HFF-Myc (cell line): ENCODE measurements around the gene SERPIND1.

Experiments
- DNase-seq: peaks from one replicate; pipeline ENCODE4 v3.0.0-alpha.2; 2011; ENCODE audit warnings: low read depth; ENCODE audit errors: extremely low read depth
- H3K4me3 ChIP-seq: replicated peaks from 2 replicates; pipeline ENCODE4 v1.5.1; 2011; ENCODE audit warnings: low read depth, mild to moderate bottlenecking, control low read depth, low read length
- CTCF ChIP-seq: IDR thresholded peaks from 2 replicates; pipeline ENCODE4 v1.5.1; 2012; ENCODE audit warnings: mild to moderate bottlenecking, low read depth, low read length, control low read depth; ENCODE audit errors: missing control alignments

The SERPIND1 gene

GRCh38 chr22:20794650-20795413, 20.9 kb downstream of the SERPIND1 start:
- DNase-seq = no peak
- no peak overlapping the region for H3K4me3 ChIP-seq
- TF ChIP-seq CTCF = no peak

GRCh38 chr22:20796731-20797130, 22.8 kb downstream of the SERPIND1 start:
- no peak overlapping the region for H3K4me3 ChIP-seq
- TF ChIP-seq CTCF = no peak
- DNase-seq = no peak

- TF ChIP-seq CTCF = no peak
- no peak overlapping the region for H3K4me3 ChIP-seq
- DNase-seq = no peak
Observed at GRCh38 chr22:20798218-20798617, 24.3 kb downstream of the SERPIND1 start.

GRCh38 chr22:20798974-20799373, 25.1 kb downstream of the SERPIND1 start:
- no peak overlapping the region for H3K4me3 ChIP-seq
- TF ChIP-seq CTCF = no peak
- no peak for DNase-seq

GRCh38 chr22:20799449-20799848, 25.5 kb downstream of the SERPIND1 start:
- TF ChIP-seq CTCF = no peak
- DNase-seq = no peak
- H3K4me3 ChIP-seq = no peak overlapping the region

- no peak overlapping the region for H3K4me3 ChIP-seq
- no peak for TF ChIP-seq CTCF
- DNase-seq = no peak
Observed at GRCh38 chr22:20802452-20802851, 28.5 kb downstream of the SERPIND1 start.

GRCh38 chr22:20802922-20803553, 29.1 kb downstream of the SERPIND1 start:
- no peak for TF ChIP-seq CTCF
- no peak for DNase-seq

More at GRCh38 chr22:20802922-20803553, 29.1 kb downstream of the SERPIND1 start:
- no peak overlapping the region for H3K4me3 ChIP-seq
